ENCODE data around the gene ZNF443.

DNA sequence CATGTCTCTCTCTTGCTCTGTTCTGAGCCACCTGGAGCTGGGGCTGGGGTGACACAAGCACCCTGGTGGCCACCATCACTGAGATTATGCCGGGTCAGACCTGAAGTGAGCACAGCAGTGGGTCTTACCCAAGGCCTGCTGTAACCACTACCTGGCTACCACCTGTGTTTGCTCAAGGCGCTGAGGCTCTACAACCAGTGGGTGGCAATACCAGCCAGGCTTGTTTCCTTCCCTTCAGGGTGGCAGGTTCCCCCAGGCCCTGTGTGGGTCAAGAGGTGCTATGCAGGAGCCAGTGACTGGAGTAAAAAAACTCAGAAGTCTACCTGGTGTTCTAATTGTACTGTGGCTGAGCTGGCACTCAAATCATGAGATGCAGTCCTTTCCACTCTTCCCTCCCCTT, 8.0 kb upstream of the ZNF443 start:
- TF ChIP-seq, protein P1, sequence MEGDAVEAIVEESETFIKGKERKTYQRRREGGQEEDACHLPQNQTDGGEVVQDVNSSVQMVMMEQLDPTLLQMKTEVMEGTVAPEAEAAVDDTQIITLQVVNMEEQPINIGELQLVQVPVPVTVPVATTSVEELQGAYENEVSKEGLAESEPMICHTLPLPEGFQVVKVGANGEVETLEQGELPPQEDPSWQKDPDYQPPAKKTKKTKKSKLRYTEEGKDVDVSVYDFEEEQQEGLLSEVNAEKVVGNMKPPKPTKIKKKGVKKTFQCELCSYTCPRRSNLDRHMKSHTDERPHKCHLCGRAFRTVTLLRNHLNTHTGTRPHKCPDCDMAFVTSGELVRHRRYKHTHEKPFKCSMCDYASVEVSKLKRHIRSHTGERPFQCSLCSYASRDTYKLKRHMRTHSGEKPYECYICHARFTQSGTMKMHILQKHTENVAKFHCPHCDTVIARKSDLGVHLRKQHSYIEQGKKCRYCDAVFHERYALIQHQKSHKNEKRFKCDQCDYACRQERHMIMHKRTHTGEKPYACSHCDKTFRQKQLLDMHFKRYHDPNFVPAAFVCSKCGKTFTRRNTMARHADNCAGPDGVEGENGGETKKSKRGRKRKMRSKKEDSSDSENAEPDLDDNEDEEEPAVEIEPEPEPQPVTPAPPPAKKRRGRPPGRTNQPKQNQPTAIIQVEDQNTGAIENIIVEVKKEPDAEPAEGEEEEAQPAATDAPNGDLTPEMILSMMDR (IDR thresholded peaks at IDR 0.05), result no peak
- no peak for TF ChIP-seq POLR2A (IDR thresholded peaks at IDR 0.05)
- TF ChIP-seq POLR2AphosphoS5 (IDR thresholded peaks at IDR 0.05), result no peak
